ENCODE results near the gene SHISA7. TPM values are rescaled to one million over a fixed set of nuclear protein-coding genes. Genes with fewer than 3 reads are reported as not detected.
"Not testable (repeated sequence)": the region's sequence is repeated elsewhere in the genome, so short reads cannot be mapped to it uniquely, and the experiment has no call there.

SHISA7 gene
- total RNA-seq, 1 donor from 2014 or later: 0.21 TPM

DNA sequence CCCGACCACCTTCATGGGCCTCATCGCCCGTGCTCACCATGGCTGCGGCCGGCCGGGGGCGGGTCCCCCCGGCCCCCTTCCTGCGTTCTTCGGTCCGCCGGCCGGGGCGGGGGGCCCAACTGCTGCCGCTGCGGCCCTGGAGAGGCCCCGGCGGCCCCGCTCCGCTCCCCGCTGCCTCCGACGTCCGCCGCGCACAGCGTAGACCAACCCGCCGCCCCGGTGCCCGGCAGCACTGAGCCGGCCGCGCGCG lies 35.6 kb downstream of the SHISA7 start, which contains the start of gene UBE2S:
TSS of gene UBE2S (minus strand) at position 239 of the 250 bp plus-strand sequence. CDS start at position 40, 199 bp downstream.
- H3K36me3 Mint-ChIP-seq: peaks cover 30% of the 10 kb centered on the region
- peak within 1 kb of the TSS; percentile 88 for H3K4me3 ChIP-seq
- peaks cover 13% of the 10 kb centered on the region for H3K9me3 Mint-ChIP-seq
- not testable (repeated sequence) for DNase-seq (ENCODE audit: low spot score); H2AFZ ChIP-seq (replicated peaks); H3K9me3 ChIP-seq (ENCODE audit: low read depth); H3K27me3 ChIP-seq
- peaks cover 15% of the 10 kb centered on the region for H3K27me3 Mint-ChIP-seq (ENCODE audit: insufficient read depth, low read depth)
- H3K79me2 ChIP-seq (ENCODE audit: low read depth): peaks cover 50% of the 10 kb centered on the region
- H3F3A ChIP-seq (ENCODE audit: low read depth): peaks cover 45% of the 10 kb centered on the region
- peak within 1 kb of the TSS; percentile 91 for H3K9ac ChIP-seq
- H3K4me1 ChIP-seq: peaks cover 15% of the 10 kb centered on the region
- H3K4me1 Mint-ChIP-seq: peaks cover 37% of the 10 kb centered on the region
- peaks cover 10% of the 10 kb centered on the region for H3K36me3 ChIP-seq
- H3K4me2 ChIP-seq: peak within 1 kb of the TSS; percentile 93
- peak within 1 kb of the TSS; percentile 99 for H3K27ac Mint-ChIP-seq
- H4K20me1 ChIP-seq (ENCODE audit: low read depth): peaks cover 49% of the 10 kb centered on the region
- peak within 1 kb of the TSS; percentile 95 for H3K4me3 Mint-ChIP-seq
- TF ChIP-seq, protein P1, sequence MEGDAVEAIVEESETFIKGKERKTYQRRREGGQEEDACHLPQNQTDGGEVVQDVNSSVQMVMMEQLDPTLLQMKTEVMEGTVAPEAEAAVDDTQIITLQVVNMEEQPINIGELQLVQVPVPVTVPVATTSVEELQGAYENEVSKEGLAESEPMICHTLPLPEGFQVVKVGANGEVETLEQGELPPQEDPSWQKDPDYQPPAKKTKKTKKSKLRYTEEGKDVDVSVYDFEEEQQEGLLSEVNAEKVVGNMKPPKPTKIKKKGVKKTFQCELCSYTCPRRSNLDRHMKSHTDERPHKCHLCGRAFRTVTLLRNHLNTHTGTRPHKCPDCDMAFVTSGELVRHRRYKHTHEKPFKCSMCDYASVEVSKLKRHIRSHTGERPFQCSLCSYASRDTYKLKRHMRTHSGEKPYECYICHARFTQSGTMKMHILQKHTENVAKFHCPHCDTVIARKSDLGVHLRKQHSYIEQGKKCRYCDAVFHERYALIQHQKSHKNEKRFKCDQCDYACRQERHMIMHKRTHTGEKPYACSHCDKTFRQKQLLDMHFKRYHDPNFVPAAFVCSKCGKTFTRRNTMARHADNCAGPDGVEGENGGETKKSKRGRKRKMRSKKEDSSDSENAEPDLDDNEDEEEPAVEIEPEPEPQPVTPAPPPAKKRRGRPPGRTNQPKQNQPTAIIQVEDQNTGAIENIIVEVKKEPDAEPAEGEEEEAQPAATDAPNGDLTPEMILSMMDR (IDR thresholded peaks at IDR 0.05): peak; percentile 3
- H3K27ac ChIP-seq: peak within 1 kb of the TSS; percentile 98

DNA sequence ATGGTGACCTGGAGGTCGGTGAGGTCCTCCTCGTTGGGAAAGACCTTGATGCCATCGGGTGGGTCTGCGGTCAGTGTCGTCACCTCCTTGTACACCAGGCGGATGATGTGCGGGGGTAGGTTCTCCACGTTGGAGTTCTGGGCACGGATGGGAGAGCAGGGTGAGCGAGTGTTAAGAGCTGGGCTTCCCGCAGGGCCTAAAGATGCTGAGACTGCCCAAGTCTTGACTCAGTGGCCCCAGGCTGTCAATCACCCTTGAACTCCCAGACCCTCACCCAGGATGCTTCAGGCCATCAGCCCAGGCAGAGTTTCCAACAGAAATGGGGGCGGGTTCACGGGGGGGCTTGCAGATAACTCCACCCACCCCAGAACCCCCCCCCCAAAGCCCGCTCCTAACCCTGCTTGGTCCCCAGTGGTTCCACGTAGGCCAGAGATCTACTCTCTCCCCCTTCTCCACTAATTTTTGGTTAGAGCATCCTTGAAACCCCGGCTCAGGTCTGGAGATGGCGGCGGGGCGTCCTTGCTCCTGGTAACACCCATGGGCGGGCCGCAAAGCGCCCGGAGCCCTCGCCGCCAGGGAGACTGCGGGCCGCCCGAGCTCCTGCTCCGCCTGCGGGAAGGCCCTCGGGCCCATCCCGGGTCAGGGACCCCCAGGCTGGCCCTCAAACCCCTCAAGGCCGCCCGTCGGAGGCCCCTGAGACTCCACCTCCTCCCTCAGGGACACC lies 36.1 kb downstream of the SHISA7 start:
- Histone ChIP-seq H3K9ac (peak overlapping the region; percentile 91), H3K27ac (peak overlapping the region; percentile 98), H3K4me2 (peak overlapping the region; percentile 93), H3K36me3 (peaks cover 10% of the 10 kb centered on the region), H3K4me1 (peaks cover 15% of the 10 kb centered on the region), H2AFZ (replicated peaks) (no peak overlapping the region), H3K27me3 (no peaks in the 10 kb centered on the region), H4K20me1 (ENCODE audit: low read depth) (peaks cover 54% of the 10 kb centered on the region), H3K4me3 (peak overlapping the region; percentile 88), H3K79me2 (ENCODE audit: low read depth) (peaks cover 55% of the 10 kb centered on the region), H3K9me3 (ENCODE audit: low read depth) (no peaks in the 10 kb centered on the region), H3F3A (ENCODE audit: low read depth) (peaks cover 50% of the 10 kb centered on the region)
- Mint-ChIP-seq H3K4me1 (peaks cover 41% of the 10 kb centered on the region), H3K9me3 (peaks cover 13% of the 10 kb centered on the region), H3K27me3 (ENCODE audit: insufficient read depth, low read depth) (peaks cover 18% of the 10 kb centered on the region), H3K27ac (peak overlapping the region; percentile 4), H3K4me3 (peak overlapping the region; percentile 95), H3K36me3 (peaks cover 33% of the 10 kb centered on the region)
- TF ChIP-seq, protein P1 (IDR thresholded peaks at IDR 0.05): no peak
- no peak for TF ChIP-seq EZH2 (IDR thresholded peaks at IDR 0.05)
- TF ChIP-seq EZH2phosphoT487 (IDR thresholded peaks at IDR 0.05): no peak
- DNase-seq (ENCODE audit: low spot score): peak; percentile 42

DNA sequence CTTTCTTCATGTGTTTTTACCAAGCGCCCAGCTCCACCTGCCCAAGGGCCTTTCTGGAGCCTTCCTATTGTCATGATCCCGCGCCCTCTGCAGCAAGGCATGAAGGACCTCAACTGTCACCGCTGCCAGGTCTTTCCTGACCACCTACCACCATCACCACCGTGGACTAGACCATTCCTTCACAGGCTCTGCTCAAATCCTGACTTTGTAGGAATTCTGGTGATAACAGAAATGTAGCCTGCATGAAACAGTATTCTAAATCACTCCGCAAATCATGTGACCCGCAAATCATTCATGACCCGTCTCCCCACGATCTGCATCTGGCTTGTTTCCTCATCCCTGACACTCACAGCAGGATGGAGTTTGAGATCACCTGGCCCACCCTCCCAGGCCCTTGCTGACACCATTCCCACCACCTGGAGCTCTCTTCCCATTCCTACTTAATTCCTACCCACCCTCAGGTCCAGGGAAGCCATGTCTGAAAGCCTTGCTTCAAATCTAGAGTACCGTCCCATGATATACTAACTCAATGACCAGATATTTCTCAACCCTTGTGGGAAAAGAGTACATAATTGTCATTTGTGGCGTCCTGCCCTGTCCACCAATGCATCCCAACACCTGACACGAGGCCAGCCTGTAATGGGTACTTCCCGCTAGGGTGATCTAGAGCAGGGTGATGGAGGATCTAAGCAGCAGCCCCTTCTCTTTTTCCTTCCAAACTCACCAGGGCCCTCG lies 36.8 kb downstream of the SHISA7 start:
- Histone ChIP-seq H4K20me1 (ENCODE audit: low read depth) (peaks cover 59% of the 10 kb centered on the region), H3F3A (ENCODE audit: low read depth) (peaks cover 54% of the 10 kb centered on the region), H3K36me3 (peaks cover 10% of the 10 kb centered on the region), H3K4me3 (peak overlapping the region; percentile 88), H3K4me1 (peaks cover 15% of the 10 kb centered on the region), H3K79me2 (ENCODE audit: low read depth) (peaks cover 55% of the 10 kb centered on the region), H3K27me3 (no peaks in the 10 kb centered on the region), H3K9ac (peak overlapping the region; percentile 91), H2AFZ (replicated peaks) (no peak overlapping the region), H3K27ac (no peak overlapping the region), H3K4me2 (peak overlapping the region; percentile 93), H3K9me3 (ENCODE audit: low read depth) (no peaks in the 10 kb centered on the region)
- no peak for DNase-seq (ENCODE audit: low spot score)
- peaks cover 18% of the 10 kb centered on the region for H3K27me3 Mint-ChIP-seq (ENCODE audit: insufficient read depth, low read depth)
- peaks cover 36% of the 10 kb centered on the region for H3K36me3 Mint-ChIP-seq
- H3K27ac Mint-ChIP-seq: peak overlapping the region; percentile 72
- H3K4me3 Mint-ChIP-seq: peak overlapping the region; percentile 95
- peaks cover 44% of the 10 kb centered on the region for H3K4me1 Mint-ChIP-seq
- peaks cover 13% of the 10 kb centered on the region for H3K9me3 Mint-ChIP-seq
- no peak for TF ChIP-seq EZH2 (IDR thresholded peaks at IDR 0.05)
- no peak for TF ChIP-seq EZH2phosphoT487 (IDR thresholded peaks at IDR 0.05)
- TF ChIP-seq, protein P1 (IDR thresholded peaks at IDR 0.05): no peak
